Nephron (organoid): ENCODE results near the gene SERTAD2.

Experiments used
- H3K27ac Mint-ChIP-seq, 3 experiments: 2 replicates each; pipeline ENCODE4 v1.8.0; 2020; ENCODE audit warnings: mixed read lengths in 3 of 3, mild to moderate bottlenecking in 2 of 3, moderate library complexity in 1 of 3
- H3K27me3 Mint-ChIP-seq: 2 replicates; pipeline ENCODE4 v1.8.0; 2021; ENCODE audit warnings: low read depth, mild to moderate bottlenecking, moderate library complexity, mixed read lengths
- H3K36me3 Mint-ChIP-seq: 2 replicates; pipeline ENCODE4 v1.8.0; 2020; ENCODE audit warnings: low read depth, mixed read lengths
- H3K4me1 Mint-ChIP-seq: 2 replicates; pipeline ENCODE4 v1.8.0; 2020; ENCODE audit warnings: mixed read lengths
- H3K4me3 Mint-ChIP-seq, 3 experiments: 2 replicates each; pipeline ENCODE4 v1.8.0; 2020; ENCODE audit warnings: mild to moderate bottlenecking in 3 of 3, mixed read lengths in 3 of 3, moderate library complexity in 2 of 3
- H3K9me3 Mint-ChIP-seq: 2 replicates; pipeline ENCODE4 v1.8.0; 2020; ENCODE audit warnings: mixed read lengths
- TF ChIP-seq, protein P1 (sequence below), 3 experiments: fragments of 200-600 bp; sonication (generic); IDR thresholded peaks; one replicate each; pipeline ENCODE4 v1.5.0; 2021; ENCODE audit warnings: antibody characterized with exemption in 3 of 3; ENCODE audit not compliant: unreplicated experiment in 3 of 3

Gene SERTAD2

DNA sequence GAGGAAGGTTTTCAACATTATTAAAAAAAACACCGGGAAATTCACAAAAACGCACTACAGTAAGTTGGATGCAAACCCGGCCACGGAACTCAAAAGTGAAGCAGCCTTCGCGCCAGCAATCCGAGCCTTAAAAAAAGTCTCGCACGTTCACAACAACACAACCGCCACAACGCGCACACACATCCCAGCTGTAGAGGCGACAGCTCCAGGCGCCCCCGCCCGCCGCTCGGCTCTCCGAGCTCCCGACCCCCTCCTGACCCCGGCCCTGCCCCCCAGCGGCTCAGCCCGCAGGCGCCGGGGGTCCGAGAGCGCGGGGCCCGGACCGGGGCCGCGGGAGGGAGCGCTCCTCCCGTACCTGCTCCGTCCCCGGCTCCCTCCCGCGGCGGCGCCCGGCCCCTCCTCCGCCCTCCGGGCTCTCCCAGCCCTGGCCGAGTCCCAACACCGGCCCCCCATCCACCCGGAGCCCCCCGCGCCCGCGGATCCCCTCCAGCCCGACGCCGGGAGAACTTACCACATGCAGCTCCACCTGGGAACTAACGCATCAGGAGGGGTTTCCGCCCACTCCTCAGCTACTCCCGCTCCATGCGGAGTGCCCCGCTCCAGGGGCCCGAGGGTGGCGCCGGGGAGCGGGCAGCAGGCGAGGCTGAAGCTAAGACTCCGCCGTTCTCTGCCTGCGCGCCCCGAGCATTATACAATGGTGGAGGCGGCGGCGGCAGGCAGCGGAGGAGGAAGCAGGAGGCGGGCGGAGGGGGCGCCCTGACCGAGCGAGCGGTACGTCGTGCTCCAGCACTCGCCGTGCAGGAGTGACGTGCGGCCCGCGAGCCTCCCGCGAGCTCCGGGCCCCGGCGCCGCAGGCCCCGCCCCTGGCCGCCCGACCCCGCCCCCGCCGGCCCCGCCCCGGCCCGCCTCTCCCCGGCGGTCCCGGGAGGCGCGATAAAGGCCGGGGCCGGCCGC lies at the start of gene SERTAD2:
TSS of gene SERTAD2 (minus strand) at position 805 of the 954 bp plus-strand sequence. CDS start 17,042 bp downstream, outside the sequence.
- H3K27ac Mint-ChIP-seq: peak within 1 kb of the TSS; percentile 84 to 97 (median 97)
- H3K4me1 Mint-ChIP-seq: peaks cover 61% of the 10 kb centered on the region
- no peaks in the 10 kb centered on the region for H3K27me3 Mint-ChIP-seq
- H3K36me3 Mint-ChIP-seq: no peaks in the 10 kb centered on the region
- TF ChIP-seq, protein P1, sequence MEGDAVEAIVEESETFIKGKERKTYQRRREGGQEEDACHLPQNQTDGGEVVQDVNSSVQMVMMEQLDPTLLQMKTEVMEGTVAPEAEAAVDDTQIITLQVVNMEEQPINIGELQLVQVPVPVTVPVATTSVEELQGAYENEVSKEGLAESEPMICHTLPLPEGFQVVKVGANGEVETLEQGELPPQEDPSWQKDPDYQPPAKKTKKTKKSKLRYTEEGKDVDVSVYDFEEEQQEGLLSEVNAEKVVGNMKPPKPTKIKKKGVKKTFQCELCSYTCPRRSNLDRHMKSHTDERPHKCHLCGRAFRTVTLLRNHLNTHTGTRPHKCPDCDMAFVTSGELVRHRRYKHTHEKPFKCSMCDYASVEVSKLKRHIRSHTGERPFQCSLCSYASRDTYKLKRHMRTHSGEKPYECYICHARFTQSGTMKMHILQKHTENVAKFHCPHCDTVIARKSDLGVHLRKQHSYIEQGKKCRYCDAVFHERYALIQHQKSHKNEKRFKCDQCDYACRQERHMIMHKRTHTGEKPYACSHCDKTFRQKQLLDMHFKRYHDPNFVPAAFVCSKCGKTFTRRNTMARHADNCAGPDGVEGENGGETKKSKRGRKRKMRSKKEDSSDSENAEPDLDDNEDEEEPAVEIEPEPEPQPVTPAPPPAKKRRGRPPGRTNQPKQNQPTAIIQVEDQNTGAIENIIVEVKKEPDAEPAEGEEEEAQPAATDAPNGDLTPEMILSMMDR (IDR thresholded peaks at IDR 0.05; ENCODE audit: unreplicated experiment in 3 of 3): peak in 1 of 3 experiments; percentile 7
- no peaks in the 10 kb centered on the region for H3K9me3 Mint-ChIP-seq
- H3K4me3 Mint-ChIP-seq: peak within 1 kb of the TSS; percentile 92 to 94 (median 93)

DNA sequence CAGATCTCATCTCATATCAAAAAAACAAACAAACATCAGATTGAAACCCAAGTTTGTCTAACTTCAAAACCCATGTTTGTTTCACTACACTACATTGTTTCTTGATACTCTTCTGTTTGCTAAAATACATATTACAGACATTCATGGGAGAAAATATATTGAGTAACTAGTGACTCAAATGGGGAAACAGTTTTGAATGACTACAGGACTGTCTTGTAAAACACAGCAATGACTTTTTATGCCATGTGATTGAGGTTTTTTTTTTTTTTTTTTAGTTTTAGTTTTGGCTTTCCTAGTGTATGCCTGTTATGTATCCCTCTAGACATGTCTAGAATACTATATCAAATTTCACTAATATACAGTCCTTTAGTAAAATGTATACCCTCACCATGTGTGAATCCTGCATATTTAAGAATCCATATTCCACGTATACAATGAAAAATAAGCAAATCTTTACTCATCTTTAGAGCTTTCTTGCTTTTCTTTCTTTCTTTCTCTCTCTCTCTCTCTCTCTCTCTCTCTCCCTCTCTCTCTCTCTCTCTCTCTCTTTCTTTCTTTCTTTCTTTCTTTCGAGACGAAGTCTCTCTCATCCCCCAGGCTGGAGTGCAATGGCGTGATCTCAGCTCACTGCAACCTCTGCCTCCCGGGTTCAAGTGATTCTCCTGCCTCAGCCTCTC lies 46.6 kb upstream of the SERTAD2 start:
- Mint-ChIP-seq H3K4me3 (no peak overlapping the region), H3K9me3 (no peaks in the 10 kb centered on the region), H3K4me1 (peaks cover 31% of the 10 kb centered on the region), H3K27ac (no peak overlapping the region), H3K36me3 (no peaks in the 10 kb centered on the region), H3K27me3 (no peaks in the 10 kb centered on the region)
- TF ChIP-seq, protein P1 (IDR thresholded peaks at IDR 0.05; ENCODE audit: unreplicated experiment in 3 of 3): no peak

GRCh38 chr2:64699712-64700111 lies 46.0 kb upstream of the SERTAD2 start:
- no peak overlapping the region for H3K27ac Mint-ChIP-seq
- H3K36me3 Mint-ChIP-seq: no peaks in the 10 kb centered on the region
- H3K9me3 Mint-ChIP-seq: no peaks in the 10 kb centered on the region
- TF ChIP-seq, protein P1 (IDR thresholded peaks at IDR 0.05; ENCODE audit: unreplicated experiment in 3 of 3): no peak
- H3K4me1 Mint-ChIP-seq: peaks cover 31% of the 10 kb centered on the region
- no peaks in the 10 kb centered on the region for H3K27me3 Mint-ChIP-seq
- no peak overlapping the region for H3K4me3 Mint-ChIP-seq

GRCh38 chr2:64698668-64699444 lies 45.1 kb upstream of the SERTAD2 start:
- Mint-ChIP-seq H3K36me3 (no peaks in the 10 kb centered on the region), H3K4me3 (no peak overlapping the region), H3K27ac (peak overlapping the region in 1 of 3 experiments; percentile 21), H3K4me1 (peaks cover 31% of the 10 kb centered on the region), H3K27me3 (no peaks in the 10 kb centered on the region), H3K9me3 (no peaks in the 10 kb centered on the region)
- TF ChIP-seq, protein P1 (IDR thresholded peaks at IDR 0.05; ENCODE audit: unreplicated experiment in 3 of 3): no peak

DNA sequence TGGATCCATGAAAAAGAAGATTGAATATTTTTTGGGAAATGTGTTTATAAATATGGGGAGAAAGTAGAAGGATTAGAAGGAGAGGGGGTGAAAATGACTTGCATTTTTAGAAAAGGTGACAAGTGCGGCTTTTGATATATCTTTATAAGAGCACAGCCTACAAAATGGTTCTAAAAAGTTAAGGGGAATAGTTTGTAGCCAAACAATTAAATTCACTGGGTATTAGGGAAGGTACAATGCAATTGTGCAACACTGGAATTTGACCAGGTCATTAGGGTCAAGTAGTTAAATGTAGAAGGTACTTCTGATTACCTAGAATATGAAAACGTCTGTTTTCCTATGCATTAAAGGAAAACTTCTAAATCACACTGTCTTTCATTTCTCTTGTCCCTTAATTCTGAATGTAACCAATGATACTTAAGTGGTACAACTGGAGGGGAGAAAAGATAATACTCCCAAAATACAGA lies 44.5 kb upstream of the SERTAD2 start:
- H3K36me3 Mint-ChIP-seq: no peaks in the 10 kb centered on the region
- TF ChIP-seq, protein P1 (IDR thresholded peaks at IDR 0.05; ENCODE audit: unreplicated experiment in 3 of 3): no peak
- H3K27ac Mint-ChIP-seq: peak overlapping the region in 1 of 3 experiments; percentile 21
- H3K4me1 Mint-ChIP-seq: peaks cover 31% of the 10 kb centered on the region
- H3K9me3 Mint-ChIP-seq: peaks cover 4% of the 10 kb centered on the region
- no peak overlapping the region for H3K4me3 Mint-ChIP-seq
- H3K27me3 Mint-ChIP-seq: no peaks in the 10 kb centered on the region
